MG63 (cell line): ENCODE measurements around the gene CDK18. TPM values are rescaled to one million over a fixed set of nuclear protein-coding genes. Genes with fewer than 3 reads are reported as not detected.
A peak's percentile ranks its signal among the peaks of the same experiment; 100 is the strongest.

ENCODE experiments used
- DNase-seq: peaks from one replicate; pipeline ENCODE4 v3.0.0-alpha.2; 2020
- H3K27me3 ChIP-seq: fragments of 250-450 bp; sonication (Bioruptor Pico); 2 replicates; pipeline ENCODE4 v1.5.1; 2020; ENCODE audit warnings: mild to moderate bottlenecking, moderate library complexity
- H3K36me3 ChIP-seq: fragments of 250-450 bp; sonication (Bioruptor Pico); 2 replicates; pipeline ENCODE4 v1.5.1; 2020; ENCODE audit warnings: mild to moderate bottlenecking, moderate library complexity
- H3K4me3 ChIP-seq: fragments of 250-450 bp; sonication (Bioruptor Pico); 2 replicates; pipeline ENCODE4 v1.5.1; 2020; ENCODE audit warnings: mild to moderate bottlenecking, moderate library complexity
- H3K9me3 ChIP-seq: fragments of 250-450 bp; sonication (Bioruptor Pico); 2 replicates; pipeline ENCODE4 v1.5.1; 2020; ENCODE audit warnings: mild to moderate bottlenecking, moderate library complexity
- total RNA-seq: library from RNA; depleted of rRNA; stranded (reverse); fragments of >200 nt; shearing (Covaris generic); gene quantifications from 2 replicates; pipeline ENCODE4 v1.2.3, GENCODE V29; 2014; ENCODE audit warnings: low replicate concordance

The CDK18 gene
- total RNA-seq, 1 experiment from 2014 or later = 3.0 TPM

GRCh38 chr1:205526431-205526830 is 22.0 kb downstream of the CDK18 start:
- Histone ChIP-seq H3K4me3 (no peak overlapping the region), H3K36me3 (no peaks in the 10 kb centered on the region), H3K9me3 (no peaks in the 10 kb centered on the region), H3K27me3 (peaks cover 2% of the 10 kb centered on the region; the same call in 1 of the 2 replicates)
- DNase-seq = no peak

DNA sequence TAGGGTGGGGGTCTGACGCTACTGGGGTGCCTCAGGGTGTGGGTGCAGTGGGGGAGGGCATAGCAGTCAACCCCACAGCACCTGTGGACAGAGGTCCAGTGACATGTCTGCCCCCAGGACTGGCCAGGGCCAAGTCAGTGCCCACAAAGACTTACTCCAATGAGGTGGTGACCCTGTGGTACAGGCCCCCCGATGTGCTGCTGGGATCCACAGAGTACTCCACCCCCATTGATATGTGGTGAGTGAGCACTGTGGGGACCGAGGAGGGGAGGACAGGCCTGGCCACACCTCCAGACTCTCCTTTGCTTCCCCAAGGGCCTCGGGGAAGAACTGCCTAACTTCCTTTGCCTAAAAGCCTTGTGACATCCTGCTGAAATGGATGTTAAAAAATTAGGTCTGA is 23.5 kb downstream of the CDK18 start:
- Histone ChIP-seq H3K4me3 (no peak overlapping the region), H3K27me3 (peaks cover 2% of the 10 kb centered on the region; the same call in 1 of the 2 replicates), H3K36me3 (no peaks in the 10 kb centered on the region), H3K9me3 (no peaks in the 10 kb centered on the region)
- DNase-seq = no peak

DNA sequence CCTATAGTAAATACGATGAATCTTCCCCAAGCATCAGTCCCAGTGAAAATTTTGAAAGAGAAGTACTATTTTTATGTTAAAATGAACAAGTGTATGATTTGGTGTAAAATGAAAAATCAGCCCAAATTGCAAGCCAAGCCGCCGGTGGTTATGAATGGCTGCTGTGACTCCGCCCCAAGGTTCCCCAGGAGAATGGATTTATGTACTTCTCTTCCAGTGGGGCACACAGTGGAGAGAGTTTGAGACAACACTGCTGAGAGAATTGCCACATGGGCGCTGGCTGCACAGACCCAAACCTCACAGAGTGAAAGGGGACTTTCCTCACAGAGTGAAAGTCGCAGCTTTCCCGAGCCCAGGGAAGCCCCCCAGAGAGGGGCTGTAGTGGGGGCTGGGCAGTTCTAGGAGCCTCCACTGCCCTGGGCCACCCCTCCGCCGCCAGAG is 24.0 kb downstream of the CDK18 start:
- no peak overlapping the region for H3K4me3 ChIP-seq
- no peaks in the 10 kb centered on the region for H3K9me3 ChIP-seq
- H3K36me3 ChIP-seq = no peaks in the 10 kb centered on the region
- H3K27me3 ChIP-seq = peaks cover 2% of the 10 kb centered on the region; the same call in 1 of the 2 replicates
- DNase-seq = no peak

- no peak overlapping the region for H3K4me3 ChIP-seq
- peaks cover 2% of the 10 kb centered on the region; the same call in 1 of the 2 replicates for H3K27me3 ChIP-seq
- H3K36me3 ChIP-seq = no peaks in the 10 kb centered on the region
- peak; percentile 72 for DNase-seq
- H3K9me3 ChIP-seq = no peaks in the 10 kb centered on the region
Measured at GRCh38 chr1:205528887-205529825, 24.7 kb downstream of the CDK18 start.

GRCh38 chr1:205530116-205530515 is 25.6 kb downstream of the CDK18 start:
- Histone ChIP-seq H3K27me3 (peaks cover 2% of the 10 kb centered on the region; the same call in 1 of the 2 replicates), H3K36me3 (no peaks in the 10 kb centered on the region), H3K4me3 (no peak overlapping the region), H3K9me3 (no peaks in the 10 kb centered on the region)
- no peak for DNase-seq

GRCh38 chr1:205531191-205532025 is 26.9 kb downstream of the CDK18 start:
- no peaks in the 10 kb centered on the region for H3K36me3 ChIP-seq
- no peak for DNase-seq
- H3K4me3 ChIP-seq = no peak overlapping the region
- no peaks in the 10 kb centered on the region for H3K9me3 ChIP-seq
- peaks cover 2% of the 10 kb centered on the region; the same call in 1 of the 2 replicates for H3K27me3 ChIP-seq

DNA sequence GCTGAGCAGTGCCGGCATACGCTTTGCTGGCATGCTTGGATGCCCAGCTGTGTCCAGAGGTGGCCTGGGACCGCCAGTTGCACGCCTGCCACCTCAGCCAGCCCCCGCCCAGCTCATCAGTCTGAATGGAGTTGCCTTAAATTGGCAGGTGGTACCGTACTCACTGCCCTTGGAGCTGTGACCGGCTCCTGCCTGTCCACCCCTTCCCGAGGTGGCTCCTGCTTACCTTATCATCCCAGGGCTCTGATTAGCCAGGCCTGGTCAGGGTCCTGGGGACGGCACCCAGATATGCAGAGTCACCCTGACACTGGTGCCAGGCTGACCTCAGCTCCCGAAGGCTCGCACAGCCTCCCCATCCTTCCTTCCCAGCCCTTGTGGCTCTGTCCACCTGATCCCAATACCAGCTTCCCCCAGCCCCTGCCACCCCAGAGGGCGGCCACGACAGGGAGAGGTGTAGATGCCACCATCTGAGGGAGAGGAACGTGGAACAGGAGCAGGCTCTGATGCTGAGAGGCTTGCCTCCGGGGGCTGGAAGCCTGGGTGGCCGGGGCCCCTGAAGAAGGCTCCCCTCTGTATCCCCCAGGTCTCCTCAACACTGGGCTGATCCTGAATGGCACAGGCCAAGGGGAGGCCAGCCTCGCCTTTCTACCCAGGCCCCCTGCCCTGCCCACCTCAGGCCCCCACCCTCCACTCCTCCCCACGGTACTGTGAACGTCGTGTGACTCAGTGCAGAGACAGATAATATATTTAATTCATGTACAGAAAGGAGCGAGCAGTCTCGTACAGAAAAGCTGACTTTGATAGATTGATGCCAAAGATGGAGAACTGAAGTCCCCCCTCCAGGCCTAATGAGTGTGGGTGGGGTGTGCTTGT is 27.8 kb downstream of the CDK18 start:
- Histone ChIP-seq H3K36me3 (no peaks in the 10 kb centered on the region), H3K9me3 (no peaks in the 10 kb centered on the region), H3K4me3 (no peak overlapping the region), H3K27me3 (peaks cover 2% of the 10 kb centered on the region; the same call in 1 of the 2 replicates)
- DNase-seq = no peak

GRCh38 chr1:205532996-205533735 is 28.7 kb downstream of the CDK18 start:
- no peaks in the 10 kb centered on the region for H3K36me3 ChIP-seq

DNA sequence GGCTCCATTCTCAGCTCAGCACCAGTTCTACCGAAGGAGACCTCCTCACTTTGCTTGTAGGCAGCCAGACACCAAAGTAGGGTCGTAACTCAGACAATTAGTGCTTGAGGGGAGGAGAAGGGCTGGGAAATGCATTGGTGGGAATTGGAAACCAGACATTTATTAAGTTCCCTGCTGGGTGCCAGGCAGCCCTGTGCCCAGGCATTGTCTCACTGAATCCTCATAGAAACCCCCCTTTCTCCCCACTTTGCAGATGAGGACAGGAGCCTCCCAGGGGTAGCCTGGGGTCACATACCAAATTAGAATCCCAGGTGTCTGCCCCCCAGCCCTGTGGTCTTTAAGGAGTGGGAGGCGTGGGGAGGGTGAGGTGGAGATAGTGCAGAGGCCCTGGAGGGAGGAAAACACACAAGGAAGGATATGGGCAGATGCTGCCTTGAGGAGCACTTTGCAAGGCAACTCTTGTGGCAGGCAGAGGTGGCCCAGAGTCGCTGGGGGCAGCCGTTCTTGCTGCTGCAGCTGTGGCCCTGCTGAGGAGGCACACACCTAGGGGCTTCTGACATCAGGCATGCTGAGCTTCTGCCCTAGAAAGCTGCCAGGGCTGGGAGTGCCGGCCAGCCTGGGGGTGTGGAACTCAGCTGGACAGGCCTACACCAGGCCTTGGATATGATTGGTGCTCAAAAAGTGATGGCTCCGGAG is 29.4 kb downstream of the CDK18 start:
- DNase-seq = no peak
- H3K4me3 ChIP-seq = no peak overlapping the region
- H3K36me3 ChIP-seq = no peaks in the 10 kb centered on the region
- H3K9me3 ChIP-seq = no peaks in the 10 kb centered on the region
- H3K27me3 ChIP-seq = peaks cover 2% of the 10 kb centered on the region; the same call in 1 of the 2 replicates

More at GRCh38 chr1:205532996-205533735, 28.7 kb downstream of the CDK18 start:
- no peaks in the 10 kb centered on the region for H3K9me3 ChIP-seq
- H3K27me3 ChIP-seq = peaks cover 2% of the 10 kb centered on the region; the same call in 1 of the 2 replicates
- no peak overlapping the region for H3K4me3 ChIP-seq
- DNase-seq = no peak

GRCh38 chr1:205534444-205534985 is 30.0 kb downstream of the CDK18 start:
- DNase-seq = no peak
- Histone ChIP-seq H3K36me3 (no peaks in the 10 kb centered on the region), H3K4me3 (no peak overlapping the region), H3K9me3 (no peaks in the 10 kb centered on the region), H3K27me3 (no peaks in the 10 kb centered on the region)

DNA sequence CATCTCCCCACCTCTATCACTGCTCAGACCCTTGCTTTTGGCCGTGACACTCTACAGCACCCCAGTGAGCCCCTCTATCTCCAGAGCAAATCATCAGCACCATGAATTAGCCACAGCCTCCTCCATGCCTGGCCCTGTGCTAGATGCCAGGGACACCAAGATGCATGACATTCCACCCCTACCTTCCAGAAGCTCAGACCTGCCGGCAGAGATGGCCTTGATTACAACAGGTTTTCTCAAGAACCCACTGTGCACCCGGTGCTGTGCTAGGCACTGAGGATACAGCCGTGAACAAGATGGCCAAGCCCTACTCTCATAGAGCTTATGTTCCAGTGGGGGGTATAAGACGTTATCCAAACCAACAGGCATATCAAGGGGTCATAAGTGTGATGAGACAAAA is 30.6 kb downstream of the CDK18 start:
- Histone ChIP-seq H3K27me3 (no peaks in the 10 kb centered on the region), H3K36me3 (no peaks in the 10 kb centered on the region), H3K9me3 (no peaks in the 10 kb centered on the region), H3K4me3 (no peak overlapping the region)
- DNase-seq = no peak

DNA sequence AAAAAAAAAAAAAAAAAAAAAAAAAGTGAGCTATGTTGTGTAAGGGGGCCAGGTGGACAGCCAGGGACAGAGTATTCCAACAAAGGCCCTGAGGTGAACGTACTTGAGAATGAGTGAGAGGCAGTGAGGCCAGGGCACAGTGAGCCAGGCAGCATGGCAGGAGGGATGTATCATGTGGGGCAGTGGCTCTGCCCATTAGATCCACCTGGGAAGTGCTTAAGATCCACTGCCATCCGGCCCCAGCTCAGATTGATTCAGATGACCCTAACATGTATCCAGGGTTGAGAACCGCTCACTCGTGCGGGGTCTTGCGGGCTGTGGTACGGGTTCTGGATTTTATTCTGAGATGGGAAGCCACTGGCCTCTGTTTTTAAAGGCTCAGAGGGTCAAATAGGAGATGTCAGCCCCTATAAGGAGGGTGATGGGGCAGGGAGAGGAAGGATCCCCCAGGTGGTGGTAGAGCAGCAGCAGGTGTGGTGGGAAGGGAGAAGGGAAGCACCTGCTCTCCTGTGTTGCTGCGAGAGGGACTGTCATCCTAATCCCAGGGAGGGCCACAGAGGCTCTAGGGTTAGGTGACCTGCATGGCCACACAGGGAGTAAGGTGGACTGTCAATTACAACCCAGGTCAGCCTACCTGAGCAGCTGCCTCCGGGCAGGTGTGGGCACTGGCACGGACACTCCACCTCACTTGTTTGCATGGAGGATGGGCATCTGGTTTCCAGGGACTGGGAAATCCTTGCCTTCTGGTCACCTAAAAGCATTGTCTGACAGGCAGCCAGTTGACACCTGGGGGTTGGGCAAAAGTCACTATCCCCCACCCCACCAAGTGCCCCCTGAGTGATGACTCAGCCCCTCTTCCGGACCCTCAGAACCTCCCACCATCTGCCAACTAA is 31.6 kb downstream of the CDK18 start:
- Histone ChIP-seq H3K9me3 (no peaks in the 10 kb centered on the region), H3K4me3 (no peak overlapping the region), H3K27me3 (no peaks in the 10 kb centered on the region), H3K36me3 (no peaks in the 10 kb centered on the region)
- no peak for DNase-seq

- H3K4me3 ChIP-seq = no peak overlapping the region
- H3K9me3 ChIP-seq = no peaks in the 10 kb centered on the region
- no peaks in the 10 kb centered on the region for H3K36me3 ChIP-seq
- peak; percentile 80 for DNase-seq
- H3K27me3 ChIP-seq = no peaks in the 10 kb centered on the region
Measured at GRCh38 chr1:205536759-205537361, 32.4 kb downstream of the CDK18 start.
